Lower lobe of right lung (tissue), 2 donors: ENCODE results near the gene C16orf96. TPM values are rescaled to one million over a fixed set of nuclear protein-coding genes. Genes with fewer than 3 reads are reported as not detected.
A peak's percentile ranks its signal among the peaks of the same experiment; 100 is the strongest.

Experiments used
- ATAC-seq, 2 donors: fragments of 200-7000 bp; cut with Tn5 transposase; one replicate each; pipeline ENCODE4 v1.9.1; 2020 to 2022; ENCODE audit warnings: mild to moderate bottlenecking in 2 of 2, moderate library complexity in 2 of 2
- DNase-seq: peaks from one replicate; pipeline ENCODE4 v3.0.0-alpha.2; 2020
- H3K27ac ChIP-seq: fragments of 200-600 bp; one replicate; pipeline ENCODE4 v1.8.0; 2022
- H3K27me3 ChIP-seq: fragments of 200-600 bp; one replicate; pipeline ENCODE4 v1.8.0; 2022; ENCODE audit warnings: low read depth
- H3K36me3 ChIP-seq: fragments of 200-600 bp; one replicate; pipeline ENCODE4 v1.8.0; 2022; ENCODE audit warnings: mild to moderate bottlenecking
- H3K4me1 ChIP-seq: fragments of 200-600 bp; one replicate; pipeline ENCODE4 v1.8.0; 2022
- H3K4me3 ChIP-seq: fragments of 200-600 bp; one replicate; pipeline ENCODE4 v1.8.0; 2022; ENCODE audit warnings: mild to moderate bottlenecking
- H3K9me3 ChIP-seq: fragments of 200-600 bp; one replicate; pipeline ENCODE4 v1.8.0; 2022
- CTCF ChIP-seq: fragments of 200-600 bp; IDR thresholded peaks from one replicate; pipeline ENCODE4 v1.8.0; 2022; ENCODE audit warnings: antibody characterized with exemption, mild to moderate bottlenecking
- intact Hi-C: fragments of 100-400 bp; cut with DNase I; formaldehyde crosslinking; loops from one replicate; pipeline ENCODE4 v1.11.0; 2022
- total RNA-seq: library from RNA; stranded (reverse); fragmentation: NEBNext Ultra II Directional; extraction: Animal tissue kit (Norgen Biotek cat#: 25700); gene quantifications from one replicate; pipeline ENCODE4 v1.2.1, GENCODE V29; 2021
- donor health status: DM: no; HTN: yes; CAD: no; lungs with severe emphysema.

The C16orf96 gene
- total RNA-seq, 1 donor from 2014 or later, result 0.21 TPM

- no peaks in the 10 kb centered on the region for H3K36me3 ChIP-seq
- no peaks in the 10 kb centered on the region for H3K9me3 ChIP-seq
- no peak overlapping the region for H3K27ac ChIP-seq
- TF ChIP-seq CTCF, result no peak
- ATAC-seq (no peak), DNase-seq (no peak)
- H3K4me3 ChIP-seq, result no peak overlapping the region
- intact Hi-C loops, result no loop called here
- no peaks in the 10 kb centered on the region for H3K27me3 ChIP-seq
- no peaks in the 10 kb centered on the region for H3K4me1 ChIP-seq
These were observed 35.1 kb downstream of the C16orf96 start for GRCh38 chr16:4591191-4591590.

- intact Hi-C loops, result no loop called here
- no peak overlapping the region for H3K4me3 ChIP-seq
- TF ChIP-seq CTCF, result no peak
- H3K27ac ChIP-seq, result no peak overlapping the region
- ATAC-seq, result no peak
- H3K9me3 ChIP-seq, result no peaks in the 10 kb centered on the region
- H3K36me3 ChIP-seq, result no peaks in the 10 kb centered on the region
- no peaks in the 10 kb centered on the region for H3K4me1 ChIP-seq
- no peak for DNase-seq
- H3K27me3 ChIP-seq, result no peaks in the 10 kb centered on the region
These were observed 35.7 kb downstream of the C16orf96 start for GRCh38 chr16:4591706-4592470.

GRCh38 chr16:4593086-4593485, 36.9 kb downstream of the C16orf96 start:
- Histone ChIP-seq H3K4me1 (no peaks in the 10 kb centered on the region), H3K27ac (no peak overlapping the region), H3K36me3 (no peaks in the 10 kb centered on the region), H3K27me3 (no peaks in the 10 kb centered on the region), H3K9me3 (no peaks in the 10 kb centered on the region), H3K4me3 (no peak overlapping the region)
- DNase-seq (no peak), ATAC-seq (no peak)
- intact Hi-C loops, result no loop called here
- TF ChIP-seq CTCF, result no peak

- Histone ChIP-seq H3K27ac (no peak overlapping the region), H3K4me1 (no peaks in the 10 kb centered on the region), H3K27me3 (no peaks in the 10 kb centered on the region), H3K36me3 (no peaks in the 10 kb centered on the region), H3K4me3 (no peak overlapping the region), H3K9me3 (no peaks in the 10 kb centered on the region)
- TF ChIP-seq CTCF, result no peak
- no peak for DNase-seq
- ATAC-seq, result no peak
- intact Hi-C loops, result no loop called here
These were observed 38.6 kb downstream of the C16orf96 start for GRCh38 chr16:4594433-4595410.

DNA sequence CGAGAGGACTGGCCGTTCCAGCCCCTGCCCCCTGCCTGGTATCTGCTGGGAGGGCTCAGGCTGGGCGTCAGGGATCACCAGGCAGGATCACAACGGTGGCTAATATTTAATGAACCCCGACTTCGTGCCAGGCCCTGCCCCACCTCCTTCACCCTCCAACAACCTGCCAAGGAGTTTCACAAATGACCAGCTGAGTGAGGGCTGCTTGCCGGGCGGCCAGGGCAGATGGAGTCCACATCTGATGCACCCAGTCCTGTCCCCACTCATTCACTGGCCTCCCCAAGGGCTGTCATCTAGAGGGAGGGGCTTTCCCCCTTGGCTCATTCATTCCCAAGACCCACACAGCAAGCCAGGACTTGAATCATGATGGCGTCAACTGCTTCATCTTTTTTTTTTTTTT, 41.0 kb downstream of the C16orf96 start:
- ATAC-seq, result peak; percentile 38 to 64
- intact Hi-C loops, result no loop called here

More for the DNA sequence above, 41.0 kb downstream of the C16orf96 start:
- TF ChIP-seq CTCF, result no peak
- no peak overlapping the region for H3K4me3 ChIP-seq
- peaks cover 6% of the 10 kb centered on the region for H3K4me1 ChIP-seq
- no peaks in the 10 kb centered on the region for H3K9me3 ChIP-seq
- peaks cover 3% of the 10 kb centered on the region for H3K27me3 ChIP-seq
- no peak for DNase-seq
- H3K36me3 ChIP-seq, result no peaks in the 10 kb centered on the region
- H3K27ac ChIP-seq, result no peak overlapping the region
